Raji (cell line): ENCODE results near the gene DLG4.
A peak's percentile ranks its signal among the peaks of the same experiment; 100 is the strongest.

Experiments
- POLR2A ChIP-seq: IDR thresholded peaks from 2 replicates; pipeline ENCODE4 v1.6.1; 2011; ENCODE audit warnings: low read depth, low read length, control low read depth; ENCODE audit not compliant: insufficient read depth

The DLG4 gene

GRCh38 chr17:7215652-7216180, 3.9 kb downstream of the DLG4 start:
- no peak for TF ChIP-seq POLR2A

GRCh38 chr17:7215136-7215638, 4.4 kb downstream of the DLG4 start:
- no peak for TF ChIP-seq POLR2A

GRCh38 chr17:7214300-7215135, 5.1 kb downstream of the DLG4 start:
- TF ChIP-seq POLR2A, result peak; percentile 43; the same call in 1 of the 2 replicates

GRCh38 chr17:7213895-7214299, 5.7 kb downstream of the DLG4 start:
- TF ChIP-seq POLR2A, result no peak

- TF ChIP-seq POLR2A, result no peak
Observed at GRCh38 chr17:7211491-7212273, 8.0 kb downstream of the DLG4 start.

GRCh38 chr17:7208754-7209460, 10.7 kb downstream of the DLG4 start:
- no peak for TF ChIP-seq POLR2A

- TF ChIP-seq POLR2A, result no peak
Observed at GRCh38 chr17:7208027-7208571, 11.5 kb downstream of the DLG4 start.

GRCh38 chr17:7207120-7208001, 12.3 kb downstream of the DLG4 start:
- TF ChIP-seq POLR2A, result no peak

GRCh38 chr17:7205561-7205960, 14.1 kb downstream of the DLG4 start:
- no peak for TF ChIP-seq POLR2A

GRCh38 chr17:7204828-7205461, 14.7 kb downstream of the DLG4 start:
- TF ChIP-seq POLR2A, result peak; percentile 45; the same call in 1 of the 2 replicates

- no peak for TF ChIP-seq POLR2A
Observed at GRCh38 chr17:7204336-7204735, 15.3 kb downstream of the DLG4 start.

- no peak for TF ChIP-seq POLR2A
Observed at GRCh38 chr17:7203391-7203790, 16.2 kb downstream of the DLG4 start.

GRCh38 chr17:7196651-7197401, 22.8 kb downstream of the DLG4 start:
- TF ChIP-seq POLR2A, result no peak
